ENCODE measurements around the gene TRIM66.

TRIM66 gene

GRCh38 chr11:8615291-8616032 lies 67.0 kb downstream of the TRIM66 start:
- no peak for TF ChIP-seq CTCF (IDR thresholded peaks at IDR 0.05; ENCODE audit: low read depth, low read length, missing control alignments)
- no peak for DNase-seq (ENCODE audit: low read depth)
- H3K4me3 ChIP-seq (ENCODE audit: low read depth, low read length) = no peak overlapping the region

GRCh38 chr11:8614497-8614896 lies 68.0 kb downstream of the TRIM66 start:
- no peak for TF ChIP-seq CTCF (IDR thresholded peaks at IDR 0.05; ENCODE audit: low read depth, low read length, missing control alignments)
- no peak overlapping the region for H3K4me3 ChIP-seq (ENCODE audit: low read depth, low read length)
- no peak for DNase-seq (ENCODE audit: low read depth)

GRCh38 chr11:8613036-8613435 lies 69.4 kb downstream of the TRIM66 start:
- no peak for TF ChIP-seq CTCF (IDR thresholded peaks at IDR 0.05; ENCODE audit: low read depth, low read length, missing control alignments)
- no peak overlapping the region for H3K4me3 ChIP-seq (ENCODE audit: low read depth, low read length)
- DNase-seq (ENCODE audit: low read depth) = no peak

GRCh38 chr11:8612522-8612921 lies 69.9 kb downstream of the TRIM66 start:
- no peak for TF ChIP-seq CTCF (IDR thresholded peaks at IDR 0.05; ENCODE audit: low read depth, low read length, missing control alignments)
- DNase-seq (ENCODE audit: low read depth) = no peak
- H3K4me3 ChIP-seq (ENCODE audit: low read depth, low read length) = no peak overlapping the region

DNA sequence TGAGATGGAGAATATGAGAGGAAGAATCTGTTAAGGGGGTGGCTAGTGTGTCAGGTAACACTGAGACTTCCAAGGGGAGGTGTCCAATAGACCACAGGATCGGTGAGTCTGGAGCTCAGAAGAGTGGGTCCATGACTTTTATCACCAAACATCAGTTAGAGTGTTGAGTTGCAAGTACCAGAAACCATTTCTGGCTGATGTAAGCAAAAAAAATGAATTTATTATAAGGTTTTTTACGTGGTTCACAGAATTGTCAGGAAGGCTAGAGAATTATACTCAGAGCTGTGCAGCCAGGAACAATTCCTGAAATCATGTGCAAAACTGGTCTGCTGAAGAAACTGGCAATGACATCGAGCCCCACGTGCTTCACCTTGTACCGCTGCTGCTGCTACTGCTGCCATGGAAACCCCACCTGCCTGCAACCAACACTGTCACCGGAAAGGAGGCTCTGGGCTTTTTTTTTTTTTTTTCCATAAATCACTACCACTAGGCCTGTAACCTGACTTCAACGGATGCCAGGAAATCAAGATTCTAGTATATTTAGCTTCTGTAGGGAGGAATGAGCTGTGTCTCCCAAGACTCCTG lies 71.8 kb downstream of the TRIM66 start:
- DNase-seq (ENCODE audit: low read depth) = no peak
- no peak for TF ChIP-seq CTCF (IDR thresholded peaks at IDR 0.05; ENCODE audit: low read depth, low read length, missing control alignments)
- H3K4me3 ChIP-seq (ENCODE audit: low read depth, low read length) = no peak overlapping the region

- no peak for TF ChIP-seq CTCF (IDR thresholded peaks at IDR 0.05; ENCODE audit: low read depth, low read length, missing control alignments)
- H3K4me3 ChIP-seq (ENCODE audit: low read depth, low read length) = no peak overlapping the region
- no peak for DNase-seq (ENCODE audit: low read depth)
Observed at GRCh38 chr11:8608652-8609051, 73.8 kb downstream of the TRIM66 start.

Data from GM12864 (cell line).